SHP77 treated with DMSO at 0.1 percent for 48 hours (cell line): Measurements from ENCODE around the gene NTSR2.

Experiments
- DNase-seq: peaks from one replicate; lab custom pipeline; 2025; lab: John Stamatoyannopoulos, UW

NTSR2 gene

GRCh38 chr2:11699686-11700670, 30.0 kb upstream of the NTSR2 start:
- DNase-seq, result no peak

- peak; percentile 34 for DNase-seq
Measured at GRCh38 chr2:11698009-11698922, 28.3 kb upstream of the NTSR2 start.

- DNase-seq, result no peak
Measured at GRCh38 chr2:11697103-11697871, 27.3 kb upstream of the NTSR2 start.

- no peak for DNase-seq
Measured at GRCh38 chr2:11696736-11697102, 26.7 kb upstream of the NTSR2 start.

GRCh38 chr2:11695576-11695975, 25.6 kb upstream of the NTSR2 start:
- DNase-seq, result no peak

GRCh38 chr2:11692966-11693521, 23.0 kb upstream of the NTSR2 start:
- peak; percentile 38 for DNase-seq

- DNase-seq, result no peak
Measured at GRCh38 chr2:11691076-11691660, 21.2 kb upstream of the NTSR2 start.

GRCh38 chr2:11688222-11689069, 18.5 kb upstream of the NTSR2 start:
- DNase-seq, result peak; percentile 71

GRCh38 chr2:11687736-11688135, 17.7 kb upstream of the NTSR2 start:
- DNase-seq, result no peak

- no peak for DNase-seq
Measured at GRCh38 chr2:11685906-11686470, 16.0 kb upstream of the NTSR2 start.

GRCh38 chr2:11684894-11685460, 15.0 kb upstream of the NTSR2 start:
- DNase-seq, result no peak

- DNase-seq, result no peak
Measured at GRCh38 chr2:11683966-11684365, 14.0 kb upstream of the NTSR2 start.

GRCh38 chr2:11683476-11683875, 13.5 kb upstream of the NTSR2 start:
- DNase-seq, result no peak

- no peak for DNase-seq
Measured at GRCh38 chr2:11682590-11682915, 12.6 kb upstream of the NTSR2 start.

- peak; percentile 39 for DNase-seq
Measured at GRCh38 chr2:11681722-11682589, 12.0 kb upstream of the NTSR2 start.

GRCh38 chr2:11680901-11681721, 11.1 kb upstream of the NTSR2 start:
- DNase-seq, result no peak

- no peak for DNase-seq
Measured at GRCh38 chr2:11680182-11680900, 10.3 kb upstream of the NTSR2 start.
